HG02763 (cell line): Measurements from ENCODE around the gene CHST9.
"Not testable (repeated sequence)": the region's sequence is repeated elsewhere in the genome, so short reads cannot be mapped to it uniquely, and the experiment has no call there.

Source experiments
- ATAC-seq: cut with Tn5 transposase; IDR thresholded peaks from one replicate; pipeline ENCODE4 v1.9.1; 2021; ENCODE audit warnings: mild to moderate bottlenecking, moderate library complexity; ENCODE audit not compliant: unreplicated experiment

CHST9 gene

GRCh38 chr18:27108842-27109241, 76.3 kb downstream of the CHST9 start:
- no peak for ATAC-seq

- no peak for ATAC-seq
Observed at GRCh38 chr18:27104743-27105142, 80.4 kb downstream of the CHST9 start.

GRCh38 chr18:27094621-27095020, 90.5 kb downstream of the CHST9 start:
- no peak for ATAC-seq

- not testable (repeated sequence) for ATAC-seq
Observed at GRCh38 chr18:27093290-27093689, 91.8 kb downstream of the CHST9 start.

- no peak for ATAC-seq
Observed at GRCh38 chr18:27081701-27082100, 103.4 kb downstream of the CHST9 start.

GRCh38 chr18:27075828-27076227, 109.3 kb downstream of the CHST9 start:
- ATAC-seq = no peak

GRCh38 chr18:27073404-27073830, 111.7 kb downstream of the CHST9 start:
- ATAC-seq = peak; percentile 99

GRCh38 chr18:27064673-27065072, 120.4 kb downstream of the CHST9 start:
- ATAC-seq = no peak

GRCh38 chr18:27062802-27063201, 122.3 kb downstream of the CHST9 start:
- no peak for ATAC-seq

- no peak for ATAC-seq
Observed at GRCh38 chr18:27061488-27062095, 123.5 kb downstream of the CHST9 start.

GRCh38 chr18:27057519-27058234, 127.4 kb downstream of the CHST9 start:
- no peak for ATAC-seq

- no peak for ATAC-seq
Observed at GRCh38 chr18:27054926-27055325, 130.2 kb downstream of the CHST9 start.

GRCh38 chr18:27049969-27050368, 135.1 kb downstream of the CHST9 start:
- no peak for ATAC-seq

GRCh38 chr18:27045342-27045741, 139.8 kb downstream of the CHST9 start:
- ATAC-seq = no peak

- ATAC-seq = no peak
Observed at GRCh38 chr18:27042177-27042576, 142.9 kb downstream of the CHST9 start.

GRCh38 chr18:27040796-27041195, 144.3 kb downstream of the CHST9 start:
- no peak for ATAC-seq

GRCh38 chr18:27033722-27034121, 151.4 kb downstream of the CHST9 start:
- ATAC-seq = no peak

GRCh38 chr18:27030421-27030820, 154.7 kb downstream of the CHST9 start:
- ATAC-seq = no peak

- ATAC-seq = no peak
Observed at GRCh38 chr18:27022477-27022876, 162.6 kb downstream of the CHST9 start.

GRCh38 chr18:27017901-27018500, 167.1 kb downstream of the CHST9 start:
- no peak for ATAC-seq

GRCh38 chr18:27014841-27015240, 170.3 kb downstream of the CHST9 start:
- ATAC-seq = no peak

GRCh38 chr18:27010784-27011183, 174.3 kb downstream of the CHST9 start:
- ATAC-seq = no peak
